Mesenchymal stem cell (in vitro differentiated cells and primary cell): ENCODE data around the gene LAMB4.

Experiments
- DNase-seq: peaks from one replicate; pipeline ENCODE4 v3.0.0-alpha.2; 2013
- H2AFZ ChIP-seq: one replicate; pipeline ENCODE4 v1.6.1; 2013; ENCODE audit warnings: low read depth, mild to moderate bottlenecking, control low read depth, inconsistent platforms, low read length, moderate library complexity
- H2AK5ac ChIP-seq: 2 replicates; pipeline ENCODE4 v1.6.1; 2013; ENCODE audit warnings: low read length, moderate library complexity, mild to moderate bottlenecking, inconsistent platforms; ENCODE audit not compliant: severe bottlenecking
- H2BK120ac ChIP-seq: one replicate; pipeline ENCODE4 v1.6.1; 2013; ENCODE audit warnings: low read depth, mild to moderate bottlenecking, inconsistent platforms, low read length, moderate library complexity
- H2BK12ac ChIP-seq, 2 experiments: one replicate each; pipeline ENCODE4 v1.6.1; 2013; ENCODE audit warnings: inconsistent platforms in 2 of 2, low read length in 2 of 2, mild to moderate bottlenecking in 2 of 2, moderate library complexity in 2 of 2, control low read depth in 1 of 2
- H2BK15ac ChIP-seq: one replicate; pipeline ENCODE4 v1.6.1; 2013; ENCODE audit warnings: mild to moderate bottlenecking, low read depth, inconsistent platforms; ENCODE audit not compliant: poor library complexity, severe bottlenecking
- H2BK5ac ChIP-seq: 2 replicates; pipeline ENCODE4 v1.6.1; 2013; ENCODE audit warnings: low read depth, mild to moderate bottlenecking, low read length, control low read depth, inconsistent platforms; ENCODE audit not compliant: poor library complexity, severe bottlenecking
- H3K14ac ChIP-seq, 2 experiments: one replicate each; pipeline ENCODE4 v1.6.1; 2013; ENCODE audit warnings: inconsistent platforms in 2 of 2, low read length in 2 of 2, control low read depth in 1 of 2, mild to moderate bottlenecking in 1 of 2, moderate library complexity in 1 of 2
- H3K18ac ChIP-seq, 2 experiments: one replicate each; pipeline ENCODE4 v1.6.1; 2013; ENCODE audit warnings: inconsistent platforms in 2 of 2, low read length in 2 of 2, control low read depth in 1 of 2, low read depth in 1 of 2, mild to moderate bottlenecking in 1 of 2
- H3K23ac ChIP-seq, 2 experiments: one replicate each; pipeline ENCODE4 v1.6.1; 2013; ENCODE audit warnings: inconsistent platforms in 2 of 2, low read length in 2 of 2, mild to moderate bottlenecking in 2 of 2, moderate library complexity in 2 of 2, control low read depth in 1 of 2
- H3K27ac ChIP-seq: 2 replicates; pipeline ENCODE4 v1.5.1; 2013; ENCODE audit warnings: mild to moderate bottlenecking, moderate library complexity, low read length, control low read depth, inconsistent platforms; ENCODE audit not compliant: poor library complexity, severe bottlenecking
- H3K27me3 ChIP-seq, 2 experiments: 2 replicates each; pipeline versions ENCODE4 v1.6.1 to v1.7.0; 2013; ENCODE audit warnings: low read length in 2 of 2, mild to moderate bottlenecking in 2 of 2, moderate library complexity in 2 of 2, control low read depth in 1 of 2, inconsistent platforms in 1 of 2; ENCODE audit not compliant: control insufficient read depth in 1 of 2, insufficient read depth in 1 of 2
- H3K36me3 ChIP-seq, 2 experiments: 2 replicates each; pipeline versions ENCODE4 v1.6.1 to v1.7.0; 2013; ENCODE audit warnings: low read length in 2 of 2, control low read depth in 1 of 2, inconsistent platforms in 1 of 2, low read depth in 1 of 2, mild to moderate bottlenecking in 1 of 2; ENCODE audit not compliant: insufficient read depth in 2 of 2, control insufficient read depth in 1 of 2
- H3K4ac ChIP-seq, 2 experiments: one replicate each; pipeline ENCODE4 v1.6.1; 2013; ENCODE audit warnings: inconsistent platforms in 2 of 2, low read length in 2 of 2, mild to moderate bottlenecking in 2 of 2, moderate library complexity in 2 of 2, control low read depth in 1 of 2, low read depth in 1 of 2
- H3K4me1 ChIP-seq: 2 replicates; pipeline ENCODE4 v1.6.1; 2013; ENCODE audit warnings: low read depth, low read length, control low read depth; ENCODE audit not compliant: control insufficient read depth, insufficient read depth
- H3K4me2 ChIP-seq: 2 replicates; pipeline ENCODE4 v1.6.1; 2013; ENCODE audit warnings: low read length, mild to moderate bottlenecking, inconsistent platforms; ENCODE audit not compliant: poor library complexity, severe bottlenecking
- H3K4me3 ChIP-seq, 2 experiments: 2 replicates each; pipeline versions ENCODE4 v1.5.1 to v1.7.0; 2013; ENCODE audit warnings: low read length in 2 of 2, mild to moderate bottlenecking in 2 of 2, control low read depth in 1 of 2, low read depth in 1 of 2; ENCODE audit not compliant: insufficient read depth in 1 of 2
- H3K79me1 ChIP-seq: replicated peaks from 2 replicates; pipeline ENCODE4 v1.6.1; 2013; ENCODE audit warnings: mild to moderate bottlenecking, control low read depth, low read length, inconsistent platforms; ENCODE audit not compliant: poor library complexity, severe bottlenecking
- H3K9ac ChIP-seq: 2 replicates; pipeline ENCODE4 v1.7.0; 2013; ENCODE audit warnings: mild to moderate bottlenecking, low read length, moderate library complexity
- H3K9me3 ChIP-seq: 2 replicates; pipeline ENCODE4 v1.7.0; 2013; ENCODE audit warnings: mild to moderate bottlenecking, low read length; ENCODE audit not compliant: control insufficient read depth
- H4K8ac ChIP-seq: one replicate; pipeline ENCODE4 v1.6.1; 2013; ENCODE audit warnings: inconsistent platforms, mild to moderate bottlenecking, low read length, moderate library complexity
- H4K91ac ChIP-seq: one replicate; pipeline ENCODE4 v1.6.1; 2013; ENCODE audit warnings: mild to moderate bottlenecking, low read length, inconsistent platforms
- WGBS: methylation state at CpG from one replicate; pipeline ENCODE4 v1.1.7; 2013; ENCODE audit warnings: mixed read lengths; 5-methylcytosine and 5-hydroxymethylcytosine counted together

Gene LAMB4

DNA sequence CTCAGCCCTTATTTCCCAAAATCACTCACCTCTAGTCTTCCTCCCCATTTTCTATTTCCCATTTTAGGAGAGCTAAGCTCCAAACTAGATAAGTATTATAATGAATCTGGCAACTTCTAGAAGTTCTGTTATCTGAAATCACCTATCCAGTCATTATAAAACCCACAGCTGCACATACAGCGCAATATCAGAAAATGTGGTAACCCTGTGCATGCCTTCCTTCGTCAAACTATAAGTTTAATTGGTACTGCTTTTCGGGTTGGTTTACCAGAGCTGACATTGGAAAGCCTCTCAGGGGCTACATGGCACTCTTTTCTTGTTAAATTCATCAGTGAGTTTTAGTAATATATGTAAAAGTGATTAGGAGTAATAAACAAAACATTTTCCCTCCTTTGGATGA, 1.6 kb downstream of the LAMB4 start:
- H2BK15ac ChIP-seq = no peak overlapping the region
- H3K9ac ChIP-seq = no peak overlapping the region
- no peak overlapping the region for H3K27ac ChIP-seq
- DNase-seq = no peak
- H2BK12ac ChIP-seq = no peak overlapping the region
- 97% methylated on average over 3 of the region's 3 CpGs for WGBS
- no peak overlapping the region for H3K4me2 ChIP-seq
- H3K79me1 ChIP-seq = no peaks in the 10 kb centered on the region
- H3K9me3 ChIP-seq = no peaks in the 10 kb centered on the region
- no peak overlapping the region for H2AK5ac ChIP-seq
- no peak overlapping the region for H2BK120ac ChIP-seq
- no peak overlapping the region for H2BK5ac ChIP-seq
- H3K18ac ChIP-seq = no peak overlapping the region
- H2AFZ ChIP-seq = no peak overlapping the region
- H3K27me3 ChIP-seq = no peaks in the 10 kb centered on the region
- peaks cover 2% of the 10 kb centered on the region for H3K4me1 ChIP-seq
- no peaks in the 10 kb centered on the region for H3K36me3 ChIP-seq
- no peak overlapping the region for H4K8ac ChIP-seq
- H4K91ac ChIP-seq = no peak overlapping the region
- no peak overlapping the region for H3K14ac ChIP-seq
- no peak overlapping the region for H3K4ac ChIP-seq
- no peak overlapping the region for H3K23ac ChIP-seq
- no peak overlapping the region for H3K4me3 ChIP-seq

DNA sequence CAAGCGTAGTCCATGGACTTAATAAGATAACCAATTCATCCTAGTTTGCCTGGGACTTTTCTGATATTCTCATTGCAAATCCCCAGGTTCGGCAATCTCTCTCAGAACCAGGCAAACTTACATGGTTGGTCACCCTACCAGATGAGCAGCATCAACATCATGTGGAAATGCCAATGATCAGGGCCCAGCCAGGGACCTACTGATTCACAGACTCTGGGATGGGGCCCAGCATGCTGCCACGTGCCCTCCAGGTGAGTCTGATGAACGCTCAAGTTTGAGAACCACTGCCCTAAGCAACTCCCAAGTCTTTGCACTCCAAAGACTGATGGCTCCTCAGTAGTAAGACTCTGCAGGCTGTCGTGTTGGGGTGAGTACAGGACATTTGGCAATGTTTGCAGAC, 2.7 kb downstream of the LAMB4 start:
- Histone ChIP-seq H3K14ac (no peak overlapping the region), H3K23ac (no peak overlapping the region), H2BK120ac (no peak overlapping the region), H3K79me1 (no peaks in the 10 kb centered on the region), H3K4ac (no peak overlapping the region), H3K9me3 (no peaks in the 10 kb centered on the region), H3K36me3 (no peaks in the 10 kb centered on the region), H3K4me2 (no peak overlapping the region), H3K27ac (no peak overlapping the region), H3K9ac (no peak overlapping the region), H2BK12ac (no peak overlapping the region), H2BK5ac (no peak overlapping the region), H3K4me3 (no peak overlapping the region), H2AK5ac (no peak overlapping the region), H3K18ac (no peak overlapping the region), H3K4me1 (peaks cover 1% of the 10 kb centered on the region), H4K91ac (no peak overlapping the region), H4K8ac (no peak overlapping the region), H2BK15ac (no peak overlapping the region), H2AFZ (no peak overlapping the region), H3K27me3 (no peaks in the 10 kb centered on the region)
- DNase-seq = no peak
- 95% methylated on average over 5 of the region's 5 CpGs for WGBS

DNA sequence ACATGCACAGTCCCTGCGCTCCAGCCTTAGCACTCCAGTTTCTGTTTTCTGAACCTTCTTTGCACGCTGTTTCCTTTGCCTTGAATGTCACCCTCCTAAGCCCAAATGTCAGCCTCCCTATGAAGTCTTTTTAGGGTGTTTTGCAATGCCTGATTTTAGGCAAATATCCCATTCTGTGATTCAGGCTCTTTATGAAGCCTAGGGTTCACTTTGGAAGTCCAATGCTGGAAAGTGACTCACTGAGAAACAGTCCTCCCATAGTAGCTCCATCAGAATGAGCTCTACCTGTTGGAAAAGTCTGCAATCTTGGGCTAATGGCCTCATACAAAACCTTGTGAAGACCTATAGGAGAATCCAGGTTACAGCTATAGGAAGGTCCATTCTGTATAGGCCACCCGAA, 5.3 kb downstream of the LAMB4 start:
- Histone ChIP-seq H2BK12ac (no peak overlapping the region), H3K4me2 (no peak overlapping the region), H3K4me1 (no peaks in the 10 kb centered on the region), H3K9ac (no peak overlapping the region), H3K4me3 (no peak overlapping the region), H2AFZ (no peak overlapping the region), H3K23ac (no peak overlapping the region), H2AK5ac (no peak overlapping the region), H3K9me3 (no peaks in the 10 kb centered on the region), H3K18ac (no peak overlapping the region), H2BK5ac (no peak overlapping the region), H4K91ac (no peak overlapping the region), H3K4ac (no peak overlapping the region), H3K36me3 (no peaks in the 10 kb centered on the region), H3K27ac (no peak overlapping the region), H2BK15ac (no peak overlapping the region), H3K27me3 (no peaks in the 10 kb centered on the region), H4K8ac (no peak overlapping the region), H3K14ac (no peak overlapping the region), H2BK120ac (no peak overlapping the region), H3K79me1 (no peaks in the 10 kb centered on the region)
- DNase-seq = no peak
- WGBS = 94% methylated on average over 2 of the region's 3 CpGs

DNA sequence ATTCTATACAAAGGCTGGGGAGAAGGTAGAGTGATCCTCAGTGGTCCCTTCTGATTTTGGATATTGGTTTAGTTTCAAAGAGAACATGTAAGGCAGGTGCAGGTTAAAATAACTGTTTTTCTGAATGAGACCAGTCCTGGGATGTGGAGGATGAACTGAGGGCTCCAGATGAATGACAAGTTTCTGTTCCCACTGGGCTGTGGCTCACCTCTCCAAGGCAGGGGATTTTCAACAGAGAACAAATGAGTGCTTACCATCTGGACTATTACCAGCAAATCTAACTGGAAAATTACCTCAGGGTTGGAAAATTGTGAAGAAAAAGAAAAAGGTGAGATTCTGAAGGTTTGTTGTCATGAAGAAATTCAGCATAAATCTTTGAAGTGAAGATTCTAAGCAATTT, 8.0 kb downstream of the LAMB4 start:
- H2BK120ac ChIP-seq = no peak overlapping the region
- H3K4me3 ChIP-seq = no peak overlapping the region
- no peaks in the 10 kb centered on the region for H3K9me3 ChIP-seq
- H3K79me1 ChIP-seq = no peaks in the 10 kb centered on the region
- H2BK12ac ChIP-seq = no peak overlapping the region
- H3K14ac ChIP-seq = no peak overlapping the region
- H3K18ac ChIP-seq = no peak overlapping the region
- H3K4ac ChIP-seq = no peak overlapping the region
- H3K4me1 ChIP-seq = no peaks in the 10 kb centered on the region
- no peak for DNase-seq
- no peaks in the 10 kb centered on the region for H3K36me3 ChIP-seq
- H2BK15ac ChIP-seq = no peak overlapping the region
- H2BK5ac ChIP-seq = no peak overlapping the region
- H3K27me3 ChIP-seq = no peaks in the 10 kb centered on the region
- no peak overlapping the region for H3K9ac ChIP-seq
- no peak overlapping the region for H4K91ac ChIP-seq
- no peak overlapping the region for H4K8ac ChIP-seq
- no peak overlapping the region for H3K23ac ChIP-seq
- no peak overlapping the region for H2AK5ac ChIP-seq
- no peak overlapping the region for H3K27ac ChIP-seq
- H2AFZ ChIP-seq = no peak overlapping the region
- H3K4me2 ChIP-seq = no peak overlapping the region
